ENCODE data around the gene ELAVL4. TPM values are rescaled to one million over a fixed set of nuclear protein-coding genes. Genes with fewer than 3 reads are reported as not detected.
"Not testable (repeated sequence)": the region's sequence is repeated elsewhere in the genome, so short reads cannot be mapped to it uniquely, and the experiment has no call there.

ELAVL4 gene
- total RNA-seq, 1 donor from 2014 or later, result not detected

- DNase-seq (ENCODE audit: low read depth), result no peak
Measured at GRCh38 chr1:50126927-50127715, 18.4 kb downstream of the ELAVL4 start.

GRCh38 chr1:50129201-50129600 lies 20.5 kb downstream of the ELAVL4 start:
- DNase-seq (ENCODE audit: low read depth), result no peak

- no peak for DNase-seq (ENCODE audit: low read depth)
Measured at GRCh38 chr1:50132347-50132894, 23.7 kb downstream of the ELAVL4 start.

- DNase-seq (ENCODE audit: low read depth), result no peak
Measured at GRCh38 chr1:50135716-50136115, 27.0 kb downstream of the ELAVL4 start.

GRCh38 chr1:50139339-50140181 lies 30.8 kb downstream of the ELAVL4 start:
- DNase-seq (ENCODE audit: low read depth), result no peak

GRCh38 chr1:50140182-50140447 lies 31.4 kb downstream of the ELAVL4 start:
- DNase-seq (ENCODE audit: low read depth), result no peak

GRCh38 chr1:50147191-50147850 lies 38.6 kb downstream of the ELAVL4 start:
- DNase-seq (ENCODE audit: low read depth), result no peak

GRCh38 chr1:50148142-50148923 lies 39.6 kb downstream of the ELAVL4 start:
- no peak for DNase-seq (ENCODE audit: low read depth)

GRCh38 chr1:50152236-50152635 lies 43.5 kb downstream of the ELAVL4 start:
- no peak for DNase-seq (ENCODE audit: low read depth)

GRCh38 chr1:50155541-50155940 lies 46.8 kb downstream of the ELAVL4 start:
- no peak for DNase-seq (ENCODE audit: low read depth)

GRCh38 chr1:50156241-50157010 lies 47.7 kb downstream of the ELAVL4 start:
- DNase-seq (ENCODE audit: low read depth), result no peak

GRCh38 chr1:50157306-50157941 lies 48.7 kb downstream of the ELAVL4 start:
- DNase-seq (ENCODE audit: low read depth), result no peak

- DNase-seq (ENCODE audit: low read depth), result no peak
Measured at GRCh38 chr1:50158421-50158820, 49.7 kb downstream of the ELAVL4 start.

- DNase-seq (ENCODE audit: low read depth), result no peak
Measured at GRCh38 chr1:50163680-50164079, 55.0 kb downstream of the ELAVL4 start.

GRCh38 chr1:50166351-50166750 lies 57.6 kb downstream of the ELAVL4 start:
- not testable (repeated sequence) for DNase-seq (ENCODE audit: low read depth)

GRCh38 chr1:50172299-50172698 lies 63.6 kb downstream of the ELAVL4 start:
- DNase-seq (ENCODE audit: low read depth), result no peak

- no peak for DNase-seq (ENCODE audit: low read depth)
Measured at GRCh38 chr1:50174101-50174500, 65.4 kb downstream of the ELAVL4 start.

GRCh38 chr1:50175719-50176639 lies 67.3 kb downstream of the ELAVL4 start:
- DNase-seq (ENCODE audit: low read depth), result no peak

GRCh38 chr1:50177994-50178393 lies 69.3 kb downstream of the ELAVL4 start:
- no peak for DNase-seq (ENCODE audit: low read depth)
